Dermis blood vessel endothelial cell (primary cell): Measurements from ENCODE around the gene TMEM266. TPM values are rescaled to one million over a fixed set of nuclear protein-coding genes. Genes with fewer than 3 reads are reported as not detected.
"Not testable (repeated sequence)": the region's sequence is repeated elsewhere in the genome, so short reads cannot be mapped to it uniquely, and the experiment has no call there.

Experiments
- DNase-seq: peaks from one replicate; pipeline ENCODE4 v3.0.0; 2010
- total RNA-seq: library from RNA; depleted of rRNA; stranded (reverse); fragments of >200 nt; gene quantifications from 2 replicates; pipeline ENCODE4 v1.2.3, GENCODE V29; 2014

The TMEM266 gene
- not detected in 2 replicates for total RNA-seq

GRCh38 chr15:76059320-76060117 is at the start of gene TMEM266:
TMEM266 (plus strand) TSS chr15:76059985; CDS start chr15:76134264, 74,279 bp downstream.
- DNase-seq, result peak; percentile 42

- DNase-seq, result no peak
These were observed 49.2 kb upstream of the TMEM266 start for GRCh38 chr15:76010613-76011012.

GRCh38 chr15:76011627-76012551 is 47.9 kb upstream of the TMEM266 start, which contains the start of gene NRG4:
NRG4 (minus strand) TSS chr15:76012424; CDS start chr15:76011230, 1,194 bp downstream.
- no peak for DNase-seq

GRCh38 chr15:76013470-76013869 is 46.3 kb upstream of the TMEM266 start:
- not testable (repeated sequence) for DNase-seq

- DNase-seq, result no peak
These were observed 35.6 kb upstream of the TMEM266 start for GRCh38 chr15:76024021-76024768.

GRCh38 chr15:76032046-76032445 is 27.7 kb upstream of the TMEM266 start:
- DNase-seq, result no peak

GRCh38 chr15:76033438-76033837 is 26.3 kb upstream of the TMEM266 start:
- DNase-seq, result no peak

- no peak for DNase-seq
These were observed 25.7 kb upstream of the TMEM266 start for GRCh38 chr15:76034111-76034510.

GRCh38 chr15:76035593-76035992 is 24.2 kb upstream of the TMEM266 start:
- DNase-seq, result no peak

- DNase-seq, result no peak
These were observed 21.3 kb upstream of the TMEM266 start for GRCh38 chr15:76038512-76038911.

GRCh38 chr15:76054201-76054600 is 5.6 kb upstream of the TMEM266 start:
- DNase-seq, result not testable (repeated sequence)

- no peak for DNase-seq
These were observed 2.9 kb upstream of the TMEM266 start for GRCh38 chr15:76056931-76057330.

- DNase-seq, result peak; percentile 67
These were observed 2.3 kb upstream of the TMEM266 start for GRCh38 chr15:76057332-76058000.

- peak; percentile 36 for DNase-seq
These were observed 968 bp upstream of the TMEM266 start for GRCh38 chr15:76058714-76059319.

GRCh38 chr15:76060118-76060989 is 569 bp downstream of the TMEM266 start:
- no peak for DNase-seq

GRCh38 chr15:76061700-76062099 is 1.9 kb downstream of the TMEM266 start:
- no peak for DNase-seq

- no peak for DNase-seq
These were observed 2.5 kb downstream of the TMEM266 start for GRCh38 chr15:76062286-76062685.

- no peak for DNase-seq
These were observed 4.6 kb downstream of the TMEM266 start for GRCh38 chr15:76064375-76064774.

GRCh38 chr15:76065245-76065644 is 5.5 kb downstream of the TMEM266 start:
- DNase-seq, result no peak

- DNase-seq, result no peak
These were observed 6.0 kb downstream of the TMEM266 start for GRCh38 chr15:76065793-76066192.

GRCh38 chr15:76070192-76070591 is 10.4 kb downstream of the TMEM266 start:
- DNase-seq, result no peak
